AG09309 (cell line): ENCODE results near the gene GLI2.

Experiments
- DNase-seq: peaks from one replicate; pipeline ENCODE4 v3.0.0-alpha.2; 2010; ENCODE audit warnings: low read depth
- H3K4me3 ChIP-seq: 2 replicates; pipeline ENCODE4 v1.5.1; 2011; ENCODE audit warnings: mild to moderate bottlenecking, low read depth, low read length, moderate library complexity; ENCODE audit not compliant: control insufficient read depth
- CTCF ChIP-seq: IDR thresholded peaks from 2 replicates; pipeline ENCODE4 v1.5.1; 2011; ENCODE audit warnings: mild to moderate bottlenecking, low read depth, low read length, inconsistent platforms; ENCODE audit not compliant: insufficient read depth, control insufficient read depth; ENCODE audit errors: missing control alignments

GLI2 gene

GRCh38 chr2:120768112-120769048, 32.7 kb downstream of the GLI2 start:
- no peak for TF ChIP-seq CTCF
- DNase-seq = no peak
- no peak overlapping the region for H3K4me3 ChIP-seq

- TF ChIP-seq CTCF = no peak
- H3K4me3 ChIP-seq = no peak overlapping the region
These were observed 33.6 kb downstream of the GLI2 start for GRCh38 chr2:120769076-120769786.

GRCh38 chr2:120769787-120770120, 34.1 kb downstream of the GLI2 start:
- DNase-seq = no peak
- TF ChIP-seq CTCF = no peak
- H3K4me3 ChIP-seq = no peak overlapping the region

More at GRCh38 chr2:120769076-120769786, 33.6 kb downstream of the GLI2 start:
- DNase-seq = no peak

GRCh38 chr2:120770176-120770575, 34.5 kb downstream of the GLI2 start:
- no peak overlapping the region for H3K4me3 ChIP-seq
- no peak for TF ChIP-seq CTCF

GRCh38 chr2:120770641-120771040, 35.0 kb downstream of the GLI2 start:
- TF ChIP-seq CTCF = no peak
- no peak overlapping the region for H3K4me3 ChIP-seq

More at GRCh38 chr2:120770176-120770575, 34.5 kb downstream of the GLI2 start:
- DNase-seq = no peak

GRCh38 chr2:120771111-120771780, 35.6 kb downstream of the GLI2 start:
- no peak overlapping the region for H3K4me3 ChIP-seq
- DNase-seq = peak; percentile 47
- no peak for TF ChIP-seq CTCF

More at GRCh38 chr2:120770641-120771040, 35.0 kb downstream of the GLI2 start:
- no peak for DNase-seq
